H1 (cell line): ENCODE measurements around the gene MRPL19.

ENCODE experiments used
- BCL11A ChIP-seq, 2 experiments: IDR thresholded peaks; one replicate each; pipeline ENCODE4 v1.6.1; 2011; ENCODE audit warnings: low read depth in 2 of 2, low read length in 2 of 2, mild to moderate bottlenecking in 2 of 2
- CTCF ChIP-seq, 3 experiments: IDR thresholded peaks; 1 replicate in 2 of 3; 2 replicates in 1 of 3; pipeline versions ENCODE4 v1.5.1 to v1.6.1; 2011; ENCODE audit warnings: low read length in 3 of 3, mild to moderate bottlenecking in 3 of 3, inconsistent platforms in 2 of 3, low read depth in 1 of 3, moderate library complexity in 1 of 3; ENCODE audit not compliant: insufficient read depth in 1 of 3; ENCODE audit errors: control extremely low read depth in 1 of 3
- EZH2 ChIP-seq: fragments of 200-600 bp; sonication (generic); IDR thresholded peaks from 2 replicates; pipeline ENCODE4 v1.7.1; 2012; ENCODE audit warnings: low read depth, mild to moderate bottlenecking, moderate library complexity, low read length, inconsistent platforms; ENCODE audit not compliant: severe bottlenecking
- GABPA ChIP-seq: IDR thresholded peaks from 2 replicates; pipeline ENCODE4 v1.6.1; 2011; ENCODE audit warnings: mild to moderate bottlenecking, low read length, moderate library complexity, borderline replicate concordance; ENCODE audit not compliant: insufficient read depth
- RAD21 ChIP-seq, 2 experiments: IDR thresholded peaks in 1 of 2; conservative IDR thresholded peaks in 1 of 2; 2 replicates each; pipeline ENCODE4 v1.6.1; 2011; ENCODE audit warnings: low read depth in 2 of 2, low read length in 2 of 2, improper control_type of control experiment in 1 of 2, inconsistent platforms in 1 of 2, mild to moderate bottlenecking in 1 of 2, moderate library complexity in 1 of 2
- RFX5 ChIP-seq: IDR thresholded peaks from 2 replicates; pipeline ENCODE4 v1.6.1; 2011; ENCODE audit warnings: low read depth, low read length, improper control_type of control experiment, borderline replicate concordance
- SP1 ChIP-seq: IDR thresholded peaks from 2 replicates; pipeline ENCODE4 v1.6.1; 2011; ENCODE audit warnings: low read depth, low read length
- TAF1 ChIP-seq: IDR thresholded peaks from 2 replicates; pipeline ENCODE4 v1.6.1; 2011; ENCODE audit warnings: mild to moderate bottlenecking, low read depth, low read length
- YY1 ChIP-seq: IDR thresholded peaks from 2 replicates; pipeline ENCODE4 v1.6.1; 2011; ENCODE audit warnings: low read depth, mild to moderate bottlenecking, low read length

DNA sequence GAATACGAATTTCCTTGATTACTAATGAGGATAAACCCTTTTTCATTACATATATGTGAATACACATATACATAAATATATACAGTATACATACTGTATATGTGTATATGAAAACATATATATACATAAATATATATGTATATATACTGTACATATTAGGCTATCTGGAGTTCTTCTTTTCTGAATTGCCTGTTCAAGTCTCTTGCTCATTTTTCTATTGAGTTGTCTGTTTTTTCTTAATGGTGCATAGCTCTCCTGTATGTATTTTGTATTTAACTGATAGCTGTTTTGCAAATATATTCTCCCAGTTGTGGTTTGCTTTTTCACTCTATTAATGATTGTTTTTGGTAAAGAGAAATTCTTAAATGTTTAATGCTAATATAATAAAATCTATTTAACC lies 73.0 kb downstream of the MRPL19 start:
- TF ChIP-seq EZH2 (no peak), CTCF (IDR thresholded peaks at IDR 0.05; ENCODE audit: control extremely low read depth in 1 of 3, insufficient read depth in 1 of 3, low read depth in 1 of 3, low read length in 3 of 3) (no peak), BCL11A (IDR thresholded peaks at IDR 0.05; ENCODE audit: low read depth in 2 of 2, low read length in 2 of 2) (no peak), SP1 (no peak), TAF1 (no peak), RAD21 (IDR thresholded peaks at IDR 0.05 in 1 of 2, conservative IDR thresholded peaks at IDR 0.05 in 1 of 2; ENCODE audit: low read depth in 2 of 2, low read length in 2 of 2) (no peak), GABPA (no peak), YY1 (no peak), RFX5 (no peak)
